HG02571 (cell line): ENCODE measurements around the gene WNT3A.
"Not testable (repeated sequence)": the region's sequence is repeated elsewhere in the genome, so short reads cannot be mapped to it uniquely, and the experiment has no call there.

Experiments used
- ATAC-seq: cut with Tn5 transposase; IDR thresholded peaks from one replicate; pipeline ENCODE4 v1.9.1; 2021; ENCODE audit warnings: mild to moderate bottlenecking, moderate library complexity; ENCODE audit not compliant: unreplicated experiment

Gene WNT3A, protein sequence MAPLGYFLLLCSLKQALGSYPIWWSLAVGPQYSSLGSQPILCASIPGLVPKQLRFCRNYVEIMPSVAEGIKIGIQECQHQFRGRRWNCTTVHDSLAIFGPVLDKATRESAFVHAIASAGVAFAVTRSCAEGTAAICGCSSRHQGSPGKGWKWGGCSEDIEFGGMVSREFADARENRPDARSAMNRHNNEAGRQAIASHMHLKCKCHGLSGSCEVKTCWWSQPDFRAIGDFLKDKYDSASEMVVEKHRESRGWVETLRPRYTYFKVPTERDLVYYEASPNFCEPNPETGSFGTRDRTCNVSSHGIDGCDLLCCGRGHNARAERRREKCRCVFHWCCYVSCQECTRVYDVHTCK

DNA sequence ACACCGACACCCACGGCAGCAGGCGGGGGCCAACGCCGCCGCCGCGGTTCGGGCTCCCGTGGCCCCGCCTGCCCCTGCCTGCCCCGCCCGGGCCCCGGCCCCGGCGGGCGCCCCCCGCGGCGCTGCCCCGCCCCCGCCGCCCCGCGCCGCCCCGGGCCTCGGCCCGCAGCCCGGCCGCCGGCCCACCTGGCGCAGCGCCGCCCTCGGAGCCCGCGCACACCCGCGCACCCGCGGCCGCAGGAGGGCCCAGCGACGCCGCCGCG, at the start of gene WNT3A:
WNT3A (plus strand) TSS at position 213 of the 263 bp plus-strand sequence. CDS start 131 bp downstream, outside the sequence.
- no peak for ATAC-seq

DNA sequence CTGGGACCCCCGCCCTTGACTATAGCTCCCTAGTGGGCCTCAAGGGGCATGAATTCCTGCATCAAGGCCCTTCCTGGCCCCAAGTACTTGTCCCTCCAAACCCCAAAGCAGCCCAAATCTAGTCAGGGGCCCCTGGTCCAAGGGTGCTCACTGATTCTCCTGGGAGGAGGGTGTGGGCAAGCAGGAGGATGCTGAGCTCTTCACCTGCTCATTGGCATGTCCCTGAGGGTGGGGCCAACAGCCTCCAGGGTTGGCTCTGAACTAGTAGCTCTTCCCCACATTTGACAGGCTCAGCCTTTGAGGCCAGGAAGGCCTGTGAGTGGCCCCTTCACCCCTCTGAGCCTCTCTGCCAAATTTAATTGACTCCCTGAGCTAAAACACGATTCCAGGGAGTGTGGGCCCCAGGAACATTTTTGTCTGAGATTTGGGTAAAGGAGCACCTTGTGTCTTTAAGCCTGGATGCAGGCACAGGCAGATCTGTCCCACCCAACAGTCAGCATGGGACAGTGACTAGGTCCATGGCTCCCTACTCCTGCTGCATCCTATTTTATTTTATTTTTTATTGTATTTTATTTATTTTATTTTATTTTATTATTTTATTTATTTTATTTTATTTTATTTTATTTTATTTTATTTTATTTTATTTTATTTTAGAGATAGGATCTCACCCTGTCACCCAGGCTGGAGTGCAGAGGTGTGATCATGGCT, 48.0 kb upstream of the WNT3A start:
- no peak for ATAC-seq

DNA sequence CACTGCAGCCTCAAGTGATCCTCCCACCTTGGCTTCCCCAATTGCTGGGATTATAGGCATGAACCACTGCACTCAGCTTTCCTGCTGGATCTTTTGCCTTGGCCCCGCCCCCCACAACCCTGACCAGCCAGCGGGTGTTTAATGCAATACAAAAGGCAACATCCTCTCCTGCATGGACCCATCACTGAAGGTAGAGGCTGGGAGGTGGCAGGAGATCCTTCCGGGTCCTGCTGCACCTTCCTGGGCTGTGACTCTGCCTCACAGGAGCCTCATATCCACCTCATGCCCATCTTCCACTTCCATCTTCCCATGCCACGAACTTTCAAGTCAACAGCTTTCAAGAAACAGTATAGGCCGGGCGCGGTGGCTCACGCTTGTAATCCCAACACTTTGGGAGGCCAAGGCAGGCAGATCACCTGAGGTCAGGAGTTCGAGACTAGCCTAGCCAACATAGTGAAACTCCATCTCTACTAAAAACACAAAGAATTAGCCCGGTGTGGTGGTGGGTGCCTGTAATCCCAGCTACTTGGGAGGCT, 47.4 kb upstream of the WNT3A start:
- no peak for ATAC-seq

DNA sequence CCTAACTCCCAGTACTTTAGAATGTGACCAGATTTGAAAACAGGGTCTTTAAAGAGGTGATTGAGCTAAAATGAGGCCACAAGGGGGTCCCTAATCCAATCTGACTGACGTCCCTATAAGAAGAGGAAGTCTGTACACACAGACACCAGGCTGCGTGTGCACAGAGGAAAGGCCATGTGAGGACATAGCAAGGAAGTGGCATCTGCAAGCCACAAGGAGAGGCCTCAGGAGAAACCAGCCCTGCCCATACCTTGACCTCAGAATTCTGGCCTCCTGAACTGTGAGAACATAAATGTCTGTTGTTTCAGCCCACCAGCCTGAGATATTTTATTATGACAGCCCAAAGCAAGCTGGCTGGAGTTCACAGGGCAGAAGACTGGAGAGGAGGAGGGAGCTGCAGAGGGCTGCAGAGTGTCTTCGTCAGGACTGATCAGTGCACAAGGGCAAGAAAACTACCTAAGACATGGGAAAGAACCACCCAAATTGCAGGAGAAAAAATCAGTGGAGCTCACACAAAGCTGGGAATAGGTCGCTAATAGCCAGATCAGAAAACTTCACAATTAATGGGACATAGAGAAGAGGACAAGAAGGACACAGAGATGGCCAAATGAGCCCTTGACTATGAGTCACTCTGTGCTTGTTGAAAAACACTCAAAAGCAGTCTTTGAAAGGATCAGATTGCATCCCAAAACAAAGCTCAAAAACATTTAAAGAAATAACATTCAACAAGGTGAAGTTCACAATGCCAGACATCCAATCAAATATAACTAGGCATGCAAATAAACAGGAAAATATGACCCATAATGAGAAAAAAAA, 44.9 kb upstream of the WNT3A start:
- ATAC-seq: no peak

DNA sequence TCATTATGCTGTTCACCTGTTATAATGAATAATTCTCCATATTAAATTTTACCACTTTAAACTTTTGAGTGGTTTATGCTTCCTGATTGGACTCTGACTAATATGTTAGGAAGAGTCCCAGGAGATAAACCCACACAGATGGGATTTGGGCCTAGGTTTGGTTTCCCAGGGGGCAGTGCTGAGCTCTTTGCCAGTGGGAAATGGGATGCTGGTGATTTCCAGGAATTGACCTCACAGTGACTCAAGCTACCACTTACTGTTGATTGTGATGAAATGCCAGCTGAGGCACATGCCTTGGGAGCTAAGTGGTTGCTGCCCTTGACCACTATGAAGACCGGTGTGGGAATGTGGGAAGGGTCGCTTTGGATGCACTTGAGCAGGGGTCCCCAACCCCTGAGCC, 40.1 kb upstream of the WNT3A start:
- not testable (repeated sequence) for ATAC-seq

DNA sequence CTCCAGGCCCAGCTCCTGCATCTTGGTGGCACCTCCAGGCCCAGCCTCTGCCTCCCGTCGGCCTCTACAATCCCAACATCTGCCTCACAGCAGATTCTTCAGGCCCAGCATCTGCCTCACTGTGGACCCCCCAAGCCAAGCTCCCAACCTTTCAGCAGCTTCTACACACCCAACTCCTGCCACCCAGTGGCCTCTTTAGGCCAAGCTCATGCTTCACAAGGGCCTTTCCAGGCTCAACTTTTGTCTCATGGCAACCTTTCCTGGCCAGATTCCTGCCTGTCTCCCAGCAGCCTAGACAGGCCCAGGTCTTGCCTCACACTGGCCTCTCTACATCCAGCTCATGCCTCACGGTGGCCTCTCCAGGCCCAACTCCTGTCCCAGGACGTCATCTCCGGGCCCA, 39.0 kb upstream of the WNT3A start:
- not testable (repeated sequence) for ATAC-seq

DNA sequence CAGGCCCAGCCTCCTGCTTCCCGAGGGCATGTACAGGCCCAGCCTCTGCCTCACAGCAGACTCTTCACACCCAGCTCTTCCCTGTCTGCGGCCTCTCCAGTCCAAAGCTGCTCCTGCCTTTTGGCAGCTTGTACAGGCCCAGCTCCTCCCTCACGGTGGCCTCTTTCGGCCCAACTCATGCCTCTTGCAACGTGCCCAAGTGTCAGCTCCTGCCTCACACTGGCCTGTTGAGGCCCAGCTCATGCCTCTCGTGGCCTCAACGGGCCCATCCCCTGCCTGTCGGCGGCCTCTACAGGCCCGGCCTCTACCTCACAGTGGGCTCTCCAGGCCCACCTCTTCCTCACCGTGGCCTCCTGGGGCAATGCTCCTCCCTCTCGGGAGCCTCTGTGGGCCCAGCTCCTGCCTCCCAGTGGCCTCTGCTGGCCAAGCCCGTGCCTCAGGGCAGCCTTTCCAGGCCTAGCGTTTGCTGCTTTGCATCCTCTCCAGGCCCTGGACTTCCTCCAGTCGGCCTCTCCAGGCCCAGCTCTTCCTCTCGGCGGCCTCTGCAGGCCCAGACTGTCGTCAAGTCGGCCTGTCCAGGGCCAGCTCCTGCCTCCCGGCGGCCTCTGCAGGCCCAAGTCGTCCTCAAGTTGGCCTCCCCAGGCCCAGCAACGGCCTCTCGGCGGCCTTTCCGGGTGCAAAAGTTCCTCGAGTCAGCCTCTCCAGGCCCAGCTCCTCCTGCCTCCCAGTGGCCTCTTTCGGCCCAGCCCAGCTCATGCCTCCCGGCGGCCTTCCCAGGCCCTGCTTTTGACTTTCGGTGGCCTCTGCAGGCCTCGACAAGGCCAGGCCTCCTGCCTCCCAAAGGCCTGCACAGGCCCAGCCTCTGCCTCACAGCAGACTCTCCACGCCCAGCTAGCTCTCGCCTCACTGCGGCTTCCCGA, 36.5 kb upstream of the WNT3A start:
- not testable (repeated sequence) for ATAC-seq

DNA sequence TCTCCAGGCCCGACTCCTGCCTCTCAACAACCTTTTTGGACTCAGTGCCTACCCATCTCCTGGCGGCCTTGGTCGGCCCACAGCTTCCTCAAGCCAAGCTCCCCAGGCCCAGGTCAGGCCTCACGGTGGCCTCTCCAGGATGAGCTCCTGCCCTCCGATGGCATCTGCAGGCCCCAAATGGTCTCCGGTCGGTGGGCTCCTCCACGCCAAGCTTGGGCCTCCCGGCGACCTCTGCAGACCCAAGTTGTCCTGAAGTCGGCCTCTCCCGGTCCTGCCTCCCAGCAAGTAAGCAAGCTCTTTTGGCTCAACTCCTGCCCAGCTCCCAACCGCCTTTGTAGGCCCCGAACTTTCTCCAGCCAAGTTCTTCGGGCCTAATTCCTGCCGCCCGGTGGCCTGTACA, 35.6 kb upstream of the WNT3A start:
- ATAC-seq: not testable (repeated sequence)

DNA sequence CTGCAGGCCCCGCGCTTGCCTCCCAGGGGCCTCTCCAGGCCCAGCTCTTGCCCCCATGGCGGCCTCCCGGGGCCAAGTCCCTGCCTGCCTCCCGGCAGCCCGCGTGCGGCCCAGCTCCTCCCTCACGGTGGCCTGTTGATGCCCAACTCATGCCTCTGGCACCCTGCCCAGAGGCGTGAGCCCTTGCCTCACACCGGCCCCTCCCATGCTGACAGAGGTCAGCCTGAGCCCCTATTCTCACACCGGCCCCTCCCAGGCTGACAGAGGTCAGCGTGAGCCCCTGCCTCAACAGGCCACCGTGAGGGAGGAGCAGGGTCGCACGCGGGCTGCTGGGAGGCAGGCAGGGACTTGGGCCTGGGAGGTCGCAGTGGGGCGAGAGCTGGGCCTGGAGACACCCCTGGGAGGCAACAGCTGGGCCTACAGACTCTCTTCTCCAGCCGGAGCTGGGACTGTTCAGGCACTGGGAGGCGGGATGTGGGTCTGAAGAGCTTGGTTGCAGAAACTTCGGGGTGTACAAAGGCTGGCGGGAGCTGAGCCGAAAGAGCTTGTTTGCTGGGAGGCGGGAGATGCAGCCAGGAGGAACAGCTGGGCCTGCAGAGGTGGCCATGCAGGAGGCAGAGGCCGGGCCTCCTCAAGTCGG, 35.0 kb upstream of the WNT3A start:
- not testable (repeated sequence) for ATAC-seq

DNA sequence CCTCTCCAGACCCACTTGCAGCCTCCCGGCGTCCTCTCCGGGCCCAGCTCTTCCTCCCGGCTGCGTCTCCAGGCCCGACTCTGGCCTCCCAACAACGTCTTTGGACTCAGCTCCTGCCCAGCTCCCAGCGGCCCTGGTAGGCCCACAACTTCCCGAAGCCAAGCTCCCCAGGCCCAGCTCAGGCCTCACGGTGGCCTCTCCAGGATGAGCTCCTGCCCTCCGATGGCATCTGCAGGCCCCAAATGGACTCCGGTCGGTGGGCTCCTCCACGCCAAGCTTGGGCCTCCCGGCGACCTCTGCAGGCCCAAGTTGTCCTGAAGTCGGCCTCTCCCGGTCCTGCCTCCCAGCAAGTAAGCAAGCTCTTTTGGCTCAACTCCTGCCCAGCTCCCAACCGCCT, 34.5 kb upstream of the WNT3A start:
- not testable (repeated sequence) for ATAC-seq

DNA sequence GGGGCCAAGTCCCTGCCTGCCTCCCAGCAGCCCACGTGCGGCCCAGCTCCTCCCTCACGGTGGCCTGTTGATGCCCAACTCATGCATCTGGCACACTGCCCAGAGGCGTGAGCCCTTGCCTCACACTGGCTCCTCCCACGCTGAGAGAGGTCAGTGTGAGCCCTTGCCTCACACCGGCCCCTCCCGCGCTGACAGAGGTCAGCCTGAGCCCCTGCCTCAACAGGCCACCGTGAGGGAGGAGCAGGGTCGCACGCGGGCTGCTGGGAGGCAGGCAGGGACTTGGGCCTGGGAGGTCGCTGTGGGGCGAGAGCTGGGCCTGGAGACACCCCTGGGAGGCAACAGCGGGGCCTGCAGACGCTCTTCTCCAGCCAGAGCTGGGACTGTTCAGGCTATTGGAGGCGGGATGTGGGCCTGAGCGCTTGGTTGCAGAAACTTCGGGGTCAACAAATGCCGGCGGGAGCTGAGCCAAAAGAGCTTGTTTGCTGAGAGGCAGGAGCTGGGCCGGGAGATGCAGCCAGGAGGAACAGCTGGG, 33.9 kb upstream of the WNT3A start:
- ATAC-seq: not testable (repeated sequence)

DNA sequence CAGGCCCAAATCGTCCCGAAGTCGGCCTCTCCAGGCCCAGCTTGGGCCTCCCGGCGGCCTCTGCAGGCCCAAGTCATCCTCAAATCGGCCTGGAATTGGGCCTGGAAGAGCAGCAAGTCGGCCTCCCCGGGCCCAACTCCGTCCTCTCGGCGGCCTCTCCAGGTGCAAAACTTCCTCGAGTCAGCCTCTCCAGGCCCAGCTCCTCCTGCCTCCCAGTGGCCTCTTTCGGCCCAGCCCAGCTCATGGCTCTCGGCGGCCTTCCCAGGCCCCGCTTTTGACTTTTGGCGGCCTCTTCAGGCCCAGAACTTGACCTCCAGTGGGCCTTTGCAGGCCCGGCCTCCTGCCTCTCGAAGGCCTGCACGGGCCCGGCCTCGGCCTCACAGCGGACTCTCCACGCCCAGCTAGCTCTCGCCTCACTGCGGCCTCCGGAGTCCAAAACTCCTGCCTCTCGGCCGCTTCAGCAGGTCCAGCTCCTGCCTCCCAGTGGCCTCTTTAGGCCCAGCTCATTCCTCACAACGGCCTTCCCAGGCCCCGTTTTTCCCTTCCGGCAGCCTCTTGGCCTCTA, 33.0 kb upstream of the WNT3A start:
- not testable (repeated sequence) for ATAC-seq

DNA sequence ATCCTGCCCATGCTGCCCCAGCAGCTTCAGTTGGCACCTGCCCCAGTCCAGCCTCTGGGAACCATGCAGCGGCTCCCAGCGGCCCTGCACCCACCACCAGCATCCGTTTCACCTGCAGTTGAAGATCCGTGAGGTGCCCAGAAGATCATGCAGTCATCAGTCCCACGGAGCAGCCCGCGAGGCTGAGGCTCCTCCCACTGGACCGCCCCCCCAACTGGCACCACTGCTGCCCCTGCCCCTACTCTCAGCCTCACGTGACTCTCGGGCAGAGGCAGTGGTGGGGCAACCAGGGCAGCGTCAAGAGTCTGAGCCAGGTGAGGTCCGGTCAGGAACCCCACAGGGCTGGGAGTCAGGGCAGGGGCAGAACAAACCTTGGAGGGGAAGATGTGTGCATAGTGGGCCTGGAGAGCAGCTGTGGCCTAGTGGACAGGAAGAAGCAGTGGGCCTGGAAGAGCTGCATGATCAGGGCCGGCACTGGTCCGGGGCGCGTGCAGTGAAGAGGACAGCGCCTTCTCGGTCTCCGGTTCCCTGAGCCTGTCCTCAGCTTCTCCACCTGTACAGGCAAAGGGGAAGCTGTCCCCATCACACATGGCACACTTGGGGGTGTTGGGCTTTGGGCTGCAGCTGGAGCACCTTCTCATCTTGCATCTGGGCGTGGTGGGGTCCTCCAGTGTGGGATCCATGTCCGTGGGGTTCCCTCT, 31.1 kb upstream of the WNT3A start:
- ATAC-seq: not testable (repeated sequence)

DNA sequence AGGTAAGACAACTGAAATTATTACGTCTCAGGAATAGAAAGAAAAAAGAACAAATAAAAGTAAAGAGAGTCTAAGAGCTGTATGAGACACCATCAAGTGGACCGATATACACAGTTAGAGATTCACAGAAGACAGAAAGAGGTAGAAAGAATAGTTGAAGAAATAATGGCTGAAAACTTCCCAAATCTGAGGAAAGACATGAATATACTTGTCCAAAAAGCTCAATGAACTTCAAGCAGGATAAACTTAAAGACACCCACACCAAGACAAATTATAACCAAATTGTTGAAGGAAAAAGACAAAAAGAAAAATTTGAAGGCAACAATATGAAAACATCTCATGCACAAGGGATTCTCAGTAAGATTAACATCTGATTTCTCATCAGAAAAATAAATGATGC, 19.6 kb upstream of the WNT3A start:
- ATAC-seq: no peak

DNA sequence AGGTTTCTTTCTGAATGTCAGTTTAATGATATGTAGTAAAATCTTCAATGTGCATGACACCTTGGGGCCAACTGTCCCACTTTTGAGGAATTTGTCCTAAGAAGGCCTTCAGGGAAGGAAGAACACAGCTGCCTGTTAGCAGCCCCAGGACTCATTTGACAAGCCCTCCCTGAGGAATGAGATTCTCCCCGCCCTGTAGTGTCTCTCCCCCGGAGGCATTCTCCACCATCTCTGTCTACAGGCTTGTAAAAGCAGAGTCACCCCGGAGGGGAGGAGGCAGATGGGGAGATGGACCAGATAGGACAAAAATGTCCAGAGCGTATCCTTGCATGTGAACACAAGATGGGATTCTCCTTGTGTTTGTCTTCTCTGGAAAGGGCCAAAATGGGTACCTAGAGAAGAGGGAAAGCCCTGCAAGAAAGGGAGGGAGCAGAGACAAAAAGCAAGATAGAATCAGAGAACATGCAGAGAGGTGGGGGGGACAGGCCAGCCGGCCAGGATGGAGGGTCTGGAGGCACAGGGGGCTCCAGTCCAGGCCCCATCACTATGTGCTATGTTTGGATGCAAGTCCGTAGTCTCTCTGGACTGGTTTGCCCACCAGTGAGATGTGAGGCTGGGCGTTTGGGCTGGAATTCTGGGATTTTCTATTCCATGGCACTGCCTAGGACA, 12.0 kb upstream of the WNT3A start:
- no peak for ATAC-seq

DNA sequence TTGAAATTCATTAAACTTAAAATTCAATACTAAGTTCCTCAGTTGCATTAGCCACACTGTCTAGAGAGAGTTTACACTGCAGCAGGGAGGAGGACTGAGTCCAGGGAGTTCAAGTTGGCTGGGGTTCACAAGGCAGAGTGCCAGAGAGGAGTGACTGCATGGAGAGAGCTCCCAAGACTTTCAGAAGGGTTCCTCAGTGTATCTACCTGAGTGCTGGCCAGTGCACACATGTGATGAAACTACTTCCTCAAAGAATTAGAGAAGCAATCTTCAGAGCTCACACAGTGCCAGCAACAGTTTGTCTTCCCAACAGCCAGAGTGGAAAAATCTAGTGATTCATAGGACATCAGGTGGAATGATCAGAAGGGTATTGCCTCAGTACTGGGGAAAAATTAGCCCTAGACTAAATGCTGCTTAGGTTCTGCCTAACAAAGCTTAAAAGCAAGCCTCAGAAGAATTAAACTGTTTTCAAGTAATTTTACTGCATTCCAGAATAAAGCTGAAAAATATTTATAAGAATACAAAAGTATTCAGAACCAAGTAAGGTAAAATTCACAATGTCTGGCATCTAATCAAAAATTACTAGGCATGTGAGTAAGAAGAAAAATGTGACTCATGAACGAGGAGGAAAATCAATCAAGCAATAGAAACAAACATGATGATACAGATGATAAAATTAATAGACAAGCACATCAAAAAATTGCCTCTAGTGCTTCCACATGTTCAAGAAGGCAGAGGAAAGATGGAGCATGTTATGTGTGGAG, 10.4 kb upstream of the WNT3A start:
- no peak for ATAC-seq

DNA sequence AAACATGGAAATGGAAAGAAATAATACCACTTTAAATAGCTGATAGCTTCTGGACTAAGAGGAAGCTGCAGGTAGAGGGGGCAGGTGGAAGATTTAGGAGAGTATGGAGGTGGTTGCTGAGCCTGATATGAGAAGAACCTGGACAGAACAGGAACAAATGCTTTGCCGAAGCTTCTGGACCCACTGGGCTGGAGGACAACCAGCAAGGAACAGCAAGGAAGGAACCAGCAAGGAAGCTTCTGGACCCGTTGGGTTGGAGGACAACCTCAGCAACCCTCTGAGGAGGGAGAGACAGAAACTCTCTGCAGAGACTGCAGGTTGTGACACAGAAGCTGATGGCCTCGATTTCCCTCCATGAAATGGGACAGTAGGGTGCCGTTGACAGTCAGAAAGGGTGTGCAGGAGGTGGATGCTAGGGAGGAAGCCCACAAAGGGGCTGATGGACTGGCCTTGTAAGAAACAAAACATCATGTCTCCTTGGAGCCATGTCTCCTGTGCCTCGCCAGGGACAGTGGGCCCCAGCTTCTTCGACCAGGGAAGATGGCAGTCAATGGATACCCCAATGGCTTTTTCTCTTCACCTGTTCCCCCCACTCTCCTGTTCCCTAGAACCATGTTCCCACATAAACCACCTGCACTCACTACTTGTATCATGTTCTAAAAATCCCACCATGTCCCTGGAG, 8.3 kb upstream of the WNT3A start:
- no peak for ATAC-seq
